Measurements from ENCODE around the gene SSBP3.

The SSBP3 gene

GRCh38 chr1:54410359-54410758 is 4.2 kb upstream of the SSBP3 start:
- DNase-seq (ENCODE audit: low read depth in 2 of 3, low spot score in 1 of 3) = no peak

- DNase-seq (ENCODE audit: low read depth in 2 of 3, low spot score in 1 of 3) = no peak
These were observed 3.3 kb upstream of the SSBP3 start for GRCh38 chr1:54409156-54410142.

DNA sequence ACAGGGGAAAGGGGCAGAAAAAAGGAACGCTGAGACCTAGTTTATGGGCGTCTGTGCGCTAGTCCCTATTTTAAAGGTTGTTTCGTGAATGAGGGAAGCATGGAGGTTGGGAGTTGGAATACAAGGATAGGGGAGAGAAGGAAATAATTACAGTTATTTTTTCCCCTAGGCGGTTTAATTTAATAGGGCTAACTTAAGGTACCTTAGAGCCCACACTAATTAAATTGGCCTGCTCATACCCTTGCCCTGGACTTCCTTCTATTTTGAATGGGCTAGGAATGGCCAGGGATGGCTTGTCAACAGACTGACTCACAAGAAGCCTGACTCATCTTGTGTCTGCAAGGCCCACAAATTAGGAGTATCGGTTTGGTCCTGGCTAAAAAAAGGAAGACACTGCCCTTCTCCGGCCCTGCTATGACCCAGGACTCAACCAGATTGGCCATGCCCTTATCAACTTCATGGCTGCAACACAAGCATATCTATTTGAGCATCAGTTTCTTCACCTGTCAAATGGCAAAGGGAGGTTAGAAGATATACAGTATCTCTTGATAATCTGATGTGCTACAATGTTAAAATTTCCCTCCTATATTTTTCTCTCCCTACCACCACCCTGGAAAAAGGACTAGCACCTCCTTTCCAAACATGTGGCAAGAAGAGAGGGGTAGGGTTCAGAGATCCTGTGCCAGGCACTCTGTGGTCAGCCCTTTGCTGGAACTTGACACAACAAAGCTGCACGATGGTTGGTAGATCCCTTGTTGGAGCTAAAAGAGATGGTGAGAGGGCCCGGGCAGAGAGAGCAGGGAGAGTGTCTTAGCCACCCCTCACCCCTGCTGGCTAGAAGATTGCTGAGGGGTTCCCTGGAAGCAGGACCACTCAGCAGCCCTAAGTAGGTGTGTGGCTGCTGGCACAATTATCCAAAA is 2.2 kb upstream of the SSBP3 start:
- no peak for DNase-seq (ENCODE audit: low read depth in 2 of 3, low spot score in 1 of 3)

- DNase-seq (ENCODE audit: low read depth in 2 of 3, low spot score in 1 of 3) = peak in 1 of 3 donors; percentile 29
These were observed 1.4 kb upstream of the SSBP3 start for GRCh38 chr1:54407404-54408146.

DNA sequence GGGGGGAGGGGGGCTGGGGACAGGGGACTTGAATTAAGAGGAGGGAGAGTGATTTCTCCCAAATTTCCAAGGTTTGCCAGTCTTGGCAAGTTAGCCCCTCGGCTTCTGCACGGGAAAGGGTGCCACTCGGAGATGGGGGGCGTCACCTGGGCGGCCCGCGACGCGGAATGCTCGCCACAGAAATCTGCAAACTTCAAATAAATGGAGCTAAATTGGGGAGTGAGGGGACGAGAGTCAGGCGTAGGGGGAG is 885 bp upstream of the SSBP3 start:
- no peak for DNase-seq (ENCODE audit: low read depth in 2 of 3, low spot score in 1 of 3)

DNA sequence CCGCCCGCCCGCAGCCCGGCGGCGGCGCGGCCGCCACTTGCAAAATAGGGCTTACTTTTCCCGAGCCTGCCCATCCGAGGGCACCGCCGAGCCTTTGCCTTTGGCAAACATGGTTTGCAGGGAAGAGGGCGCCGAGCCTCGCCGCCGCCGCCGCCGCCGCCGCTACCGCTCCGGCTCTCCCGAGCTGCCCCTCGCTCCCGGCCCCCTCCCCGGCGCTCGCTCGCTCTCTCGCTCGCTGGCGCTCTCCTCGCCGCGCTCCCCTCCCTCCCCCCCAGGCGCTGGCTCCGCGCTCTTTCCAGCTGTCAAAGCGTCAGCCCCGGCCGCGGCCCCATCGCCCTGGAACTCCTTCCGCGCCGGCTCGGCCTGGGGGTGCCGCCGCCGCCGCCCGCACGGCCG is 298 bp downstream of the SSBP3 start:
- no peak for DNase-seq (ENCODE audit: low read depth in 2 of 3, low spot score in 1 of 3)

DNA sequence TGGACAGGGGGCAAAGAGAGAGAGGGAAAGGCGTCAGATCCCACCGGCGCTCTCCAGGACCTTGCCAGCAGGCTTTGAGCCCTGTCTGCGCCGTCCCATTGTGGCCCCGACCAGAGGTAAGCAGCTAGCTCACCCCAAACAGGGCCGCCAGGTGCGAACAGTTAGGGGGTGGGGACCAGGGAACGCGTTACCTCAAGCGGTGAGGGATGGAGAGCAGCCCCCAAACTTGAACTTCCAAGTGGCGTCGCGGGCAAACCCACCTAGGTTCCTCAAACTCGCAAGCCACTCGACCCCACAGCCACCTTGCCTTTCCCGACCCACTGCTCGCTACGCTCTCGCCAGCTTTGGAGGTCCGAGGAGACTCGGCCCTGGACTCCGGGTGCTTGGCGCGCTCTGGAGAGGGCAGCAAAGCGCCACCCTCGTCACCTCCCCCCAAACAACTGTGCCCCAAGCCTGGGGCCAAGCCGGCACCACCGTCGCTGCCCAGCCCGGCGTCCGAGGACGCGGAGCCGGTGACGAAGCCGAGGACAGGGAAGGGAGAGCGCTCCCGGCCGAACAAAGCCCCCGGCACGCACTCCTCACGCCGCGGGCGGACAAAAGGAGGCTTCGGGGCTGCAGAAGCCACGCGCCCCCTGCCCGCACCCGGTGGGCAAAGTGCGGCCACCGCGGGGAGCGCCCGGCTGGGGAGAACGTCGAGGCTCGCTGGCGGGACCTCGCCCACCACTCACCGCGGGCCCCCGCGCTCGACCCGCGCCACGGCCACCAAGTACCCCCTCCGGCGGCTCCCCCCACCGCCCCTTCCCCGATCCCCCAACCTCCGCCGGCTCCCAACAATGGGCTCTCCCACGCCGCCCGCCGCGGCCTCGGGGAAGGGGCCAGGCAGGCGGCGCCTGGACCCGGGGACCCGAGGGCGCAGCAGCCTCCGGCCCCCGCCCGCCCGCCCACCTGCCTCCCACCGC is 976 bp downstream of the SSBP3 start:
- no peak for DNase-seq (ENCODE audit: low read depth in 2 of 3, low spot score in 1 of 3)

- DNase-seq (ENCODE audit: low read depth in 2 of 3, low spot score in 1 of 3) = no peak
These were observed 1.9 kb downstream of the SSBP3 start for GRCh38 chr1:54404263-54404662.

DNA sequence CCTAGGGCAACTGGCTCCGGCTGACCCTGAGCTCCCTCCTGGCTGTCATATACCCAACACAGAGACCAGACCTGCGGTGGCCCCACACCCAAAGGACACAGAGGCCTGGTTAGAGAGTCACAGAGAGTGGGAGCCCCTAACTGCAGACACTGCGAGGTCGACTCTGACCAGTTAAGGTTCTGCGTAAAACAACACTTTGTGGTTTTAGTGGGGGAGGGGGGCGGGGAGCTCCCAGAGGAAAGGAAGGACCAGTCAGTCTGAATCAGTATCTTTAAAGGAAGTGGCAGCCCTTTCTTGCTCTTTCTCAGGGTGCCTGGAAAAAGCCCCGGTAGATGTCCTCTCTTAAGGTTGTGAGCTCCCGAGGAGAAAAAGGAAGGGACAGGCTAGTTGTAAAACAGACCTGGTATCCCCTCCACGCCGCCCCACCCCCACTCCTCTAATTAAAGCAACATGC is 2.4 kb downstream of the SSBP3 start:
- DNase-seq (ENCODE audit: low read depth in 2 of 3, low spot score in 1 of 3) = no peak

- DNase-seq (ENCODE audit: low read depth in 2 of 3, low spot score in 1 of 3) = no peak
These were observed 2.8 kb downstream of the SSBP3 start for GRCh38 chr1:54403405-54403804.

GRCh38 chr1:54402896-54403295 is 3.3 kb downstream of the SSBP3 start:
- DNase-seq (ENCODE audit: low read depth in 2 of 3, low spot score in 1 of 3) = no peak

DNA sequence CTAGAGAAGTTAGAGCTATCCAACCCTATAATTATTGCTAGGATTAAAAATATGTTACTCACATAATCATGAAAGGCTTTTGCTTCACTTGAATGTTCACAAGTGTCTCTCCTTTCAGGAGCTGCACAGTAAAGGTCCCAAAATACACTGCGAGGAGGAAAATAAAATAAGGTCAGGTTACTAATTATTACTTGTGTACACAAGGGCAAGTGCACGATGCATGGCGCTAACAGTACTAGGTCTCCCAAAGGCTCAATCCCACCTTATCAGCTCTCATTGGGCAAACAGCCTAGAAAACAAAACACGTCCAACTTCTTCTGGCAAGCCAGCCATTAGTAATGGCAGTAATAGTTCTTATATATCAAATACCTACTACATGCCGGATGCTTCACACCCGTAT is 4.4 kb downstream of the SSBP3 start:
- no peak for DNase-seq (ENCODE audit: low read depth in 2 of 3, low spot score in 1 of 3)

DNA sequence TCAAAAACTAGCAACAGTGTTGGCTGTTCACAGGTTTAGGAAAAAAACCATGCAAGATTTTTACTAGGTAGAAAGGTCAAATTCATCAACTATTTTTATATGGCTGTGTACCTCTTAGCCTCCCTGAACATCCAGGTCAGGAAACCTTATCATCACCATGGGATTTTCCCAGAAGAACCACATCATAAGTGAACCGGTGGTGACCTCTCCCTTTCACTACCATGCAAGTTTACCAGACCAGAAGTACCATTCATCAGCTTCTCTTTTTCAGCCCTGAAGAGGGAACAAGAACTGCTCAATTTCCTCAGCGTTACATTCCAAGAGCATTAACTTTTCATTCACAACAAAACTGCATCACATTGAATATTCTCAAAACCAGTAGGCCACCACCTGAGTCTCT is 5.9 kb downstream of the SSBP3 start:
- DNase-seq (ENCODE audit: low read depth in 2 of 3, low spot score in 1 of 3) = no peak

GRCh38 chr1:54399765-54400164 is 6.4 kb downstream of the SSBP3 start:
- no peak for DNase-seq (ENCODE audit: low read depth in 2 of 3, low spot score in 1 of 3)

DNA sequence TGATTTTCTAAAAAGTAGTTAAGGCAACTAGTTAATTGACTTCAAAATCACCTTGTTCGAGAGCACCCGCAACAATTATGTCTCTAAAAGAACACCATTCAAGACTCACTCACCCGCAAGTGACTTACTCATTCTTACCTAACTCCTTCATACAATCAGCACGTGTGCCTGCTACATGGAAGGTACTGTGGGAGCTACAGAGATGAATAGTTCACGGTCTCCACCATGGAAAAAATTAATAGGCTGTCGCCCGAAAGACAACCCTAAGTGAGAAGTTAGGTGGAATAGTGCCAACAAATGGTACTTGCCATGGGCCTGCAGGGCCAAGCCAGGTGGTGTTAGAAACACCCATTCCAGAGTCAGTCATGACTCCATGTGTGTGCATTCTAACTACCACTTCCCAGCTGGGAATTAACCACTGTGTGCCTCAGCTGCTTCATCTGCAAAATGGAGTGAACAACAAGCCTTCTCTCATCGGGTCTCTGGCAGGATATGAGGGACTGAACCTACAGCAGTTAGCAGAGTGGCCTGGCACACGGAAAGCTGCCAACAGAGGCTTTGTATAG is 7.1 kb downstream of the SSBP3 start:
- no peak for DNase-seq (ENCODE audit: low read depth in 2 of 3, low spot score in 1 of 3)

DNA sequence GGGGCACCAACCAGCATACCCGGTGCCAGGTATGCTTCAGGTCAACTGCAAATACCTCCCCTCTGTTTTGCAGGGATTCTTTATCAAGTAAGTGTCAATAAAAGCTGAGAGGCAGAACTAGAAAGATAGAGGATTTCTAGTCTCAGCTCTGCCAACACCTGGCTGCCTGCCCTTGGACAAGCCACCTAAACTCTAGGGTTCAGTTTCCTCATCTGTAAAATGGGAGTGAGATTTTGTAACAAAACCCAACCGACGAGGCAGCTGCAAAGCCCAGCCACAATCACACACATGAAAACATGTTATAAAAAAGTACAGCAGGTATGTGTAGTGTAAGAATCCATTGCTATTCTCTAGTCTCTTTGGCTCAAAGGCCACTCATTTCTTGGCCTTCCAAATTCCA is 8.2 kb downstream of the SSBP3 start:
- DNase-seq (ENCODE audit: low read depth in 2 of 3, low spot score in 1 of 3) = no peak

DNA sequence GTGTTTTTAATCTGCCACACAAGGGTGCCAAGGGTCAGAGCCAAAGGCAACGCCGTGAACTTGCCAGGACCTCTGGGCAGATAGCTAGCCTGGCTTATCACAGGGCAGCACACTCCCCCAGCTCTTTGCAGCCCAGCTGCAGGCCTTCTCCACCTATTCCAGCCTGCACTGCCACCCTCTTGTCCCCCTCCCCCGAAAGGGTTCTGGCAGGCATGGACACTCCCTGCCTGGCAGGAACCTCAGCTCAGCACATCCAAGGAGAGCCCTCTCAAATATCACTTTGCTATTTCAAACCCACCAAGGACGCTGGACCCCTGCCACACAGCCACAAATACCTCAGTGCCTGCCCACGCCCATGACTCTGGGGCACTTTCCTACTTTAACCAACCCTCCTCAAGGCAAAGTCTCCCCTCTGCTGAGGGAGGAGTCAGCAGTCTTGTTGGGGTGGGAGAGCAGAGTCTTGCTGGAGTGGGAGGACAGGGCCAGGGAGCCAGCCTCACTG is 9.1 kb downstream of the SSBP3 start:
- DNase-seq (ENCODE audit: low read depth in 2 of 3, low spot score in 1 of 3) = no peak

GRCh38 chr1:54396261-54396933 is 9.8 kb downstream of the SSBP3 start:
- DNase-seq (ENCODE audit: low read depth in 2 of 3, low spot score in 1 of 3) = no peak

- DNase-seq (ENCODE audit: low read depth in 2 of 3, low spot score in 1 of 3) = no peak
These were observed 10.8 kb downstream of the SSBP3 start for GRCh38 chr1:54395281-54395934.

Measured in stimulated activated CD4-positive, alpha-beta T cell treated with anti-CD3 and anti-CD28 coated beads, Interleukin-12 subunit alpha, Interleukin-12 subunit beta, amount 100 ng/mL, for 48 hours (primary cell).